ENCODE measurements around the gene PPP1R15B. TPM values are rescaled to one million over a fixed set of nuclear protein-coding genes. Genes with fewer than 3 reads are reported as not detected.

The PPP1R15B gene
- total and polyA plus RNA-seq, 3 donors from 2014 or later, result 22.5 to 42.0 (median 40.1) TPM

- Histone ChIP-seq H3K4me3 (no peak overlapping the region), H3K9me3 (no peaks in the 10 kb centered on the region), H3K27me3 (no peaks in the 10 kb centered on the region), H3K4me1 (peaks cover 7% of the 10 kb centered on the region), H3K36me3 (ENCODE audit: low read depth, missing control alignments) (no peaks in the 10 kb centered on the region), H3K27ac (no peak overlapping the region)
- intact Hi-C loops (cut with DNase I; ENCODE audit: low total_unique reads), result no loop called here
- 90 to 91% methylated on average over 4 of the region's 4 CpGs for WGBS, 2 donors
- TF ChIP-seq POLR2A (IDR thresholded peaks at IDR 0.05) (no peak), CTCF (IDR thresholded peaks at IDR 0.05) (no peak)
- DNase-seq, result no peak
Observed at GRCh38 chr1:204356997-204357396, 54.6 kb downstream of the PPP1R15B start.

GRCh38 chr1:204355913-204356312 is 55.7 kb downstream of the PPP1R15B start:
- WGBS, 2 donors, result 84 to 88% methylated on average over 4 of the region's 4 CpGs
- intact Hi-C loops (cut with DNase I; ENCODE audit: low total_unique reads), result no loop called here
- H3K9me3 ChIP-seq, result no peaks in the 10 kb centered on the region
- H3K27ac ChIP-seq, result no peak overlapping the region
- H3K4me1 ChIP-seq, result peaks cover 13% of the 10 kb centered on the region
- DNase-seq, result no peak
- no peaks in the 10 kb centered on the region for H3K27me3 ChIP-seq
- H3K4me3 ChIP-seq, result no peak overlapping the region
- TF ChIP-seq CTCF (IDR thresholded peaks at IDR 0.05) (no peak), POLR2A (IDR thresholded peaks at IDR 0.05) (no peak)
- no peaks in the 10 kb centered on the region for H3K36me3 ChIP-seq (ENCODE audit: low read depth, missing control alignments)

- DNase-seq, result no peak
- TF ChIP-seq POLR2A (IDR thresholded peaks at IDR 0.05), result no peak
- TF ChIP-seq CTCF (IDR thresholded peaks at IDR 0.05), result no peak
- intact Hi-C loops (cut with DNase I; ENCODE audit: low total_unique reads), result no loop called here
- peaks cover 15% of the 10 kb centered on the region for H3K4me1 ChIP-seq
- no peaks in the 10 kb centered on the region for H3K9me3 ChIP-seq
- WGBS, 2 donors, result 77 to 81% methylated on average over 6 of the region's 6 CpGs
- no peak overlapping the region for H3K27ac ChIP-seq
- no peak overlapping the region for H3K4me3 ChIP-seq
- no peaks in the 10 kb centered on the region for H3K27me3 ChIP-seq
- no peaks in the 10 kb centered on the region for H3K36me3 ChIP-seq (ENCODE audit: low read depth, missing control alignments)
Observed at GRCh38 chr1:204354579-204354978, 57.0 kb downstream of the PPP1R15B start.

Small RNA genes within 50 kb of the gene (small RNA-seq; reads per million reads assigned to genes)
- 0 reads per million in 2 donors for gene AL606489.2

Other genes with a start within 250 kb of the PPP1R15B start
- not detected for gene REN, start 245.5 kb downstream of the PPP1R15B start, total RNA-seq
- gene REN, start 245.5 kb downstream of the PPP1R15B start, polyA plus RNA-seq (ENCODE audit: insufficient read depth, low read depth, low replicate concordance), result 2.2 TPM
- gene KISS1, start 215.3 kb downstream of the PPP1R15B start, total RNA-seq, result 1 to 10 TPM; 1.8 to 3.5 TPM
- 3.7 TPM for gene KISS1, start 215.3 kb downstream of the PPP1R15B start, polyA plus RNA-seq (ENCODE audit: insufficient read depth, low read depth, low replicate concordance)
- gene GOLT1A, start 197.8 kb downstream of the PPP1R15B start, total RNA-seq, result 1 to 10 TPM; 1.5 to 2.2 TPM
- 6.8 TPM for gene GOLT1A, start 197.8 kb downstream of the PPP1R15B start, polyA plus RNA-seq (ENCODE audit: insufficient read depth, low read depth, low replicate concordance)
- 10 to 100 TPM in 1 of 2 donors, 1 to 10 TPM in 1; 5.9 to 14.7 TPM for gene PLEKHA6, start 51.9 kb downstream of the PPP1R15B start, total RNA-seq
- gene PLEKHA6, start 51.9 kb downstream of the PPP1R15B start, polyA plus RNA-seq (ENCODE audit: insufficient read depth, low read depth, low replicate concordance), result 10.0 TPM
- gene PIK3C2B, start 83.0 kb upstream of the PPP1R15B start, total RNA-seq, result 10 to 100 TPM; 12.7 to 20.1 TPM
- 7.6 TPM for gene PIK3C2B, start 83.0 kb upstream of the PPP1R15B start, polyA plus RNA-seq (ENCODE audit: insufficient read depth, low read depth, low replicate concordance)
- gene MDM4, start 104.6 kb upstream of the PPP1R15B start, total RNA-seq, result 100 to 1,000 TPM in 1 of 2 donors, 10 to 100 TPM in 1; 96.2 to 110 TPM
- 43.3 TPM for gene MDM4, start 104.6 kb upstream of the PPP1R15B start, polyA plus RNA-seq (ENCODE audit: insufficient read depth, low read depth, low replicate concordance)

Data from testis (tissue), 3 donors.